GM21515 (cell line): Measurements from ENCODE around the gene INPP5F.
A peak's percentile ranks its signal among the peaks of the same experiment; 100 is the strongest.
"Not testable (repeated sequence)": the region's sequence is repeated elsewhere in the genome, so short reads cannot be mapped to it uniquely, and the experiment has no call there.

ENCODE experiments used
- ATAC-seq: cut with Tn5 transposase; IDR thresholded peaks from one replicate; pipeline ENCODE4 v1.9.1; 2021; ENCODE audit not compliant: unreplicated experiment

INPP5F gene

DNA sequence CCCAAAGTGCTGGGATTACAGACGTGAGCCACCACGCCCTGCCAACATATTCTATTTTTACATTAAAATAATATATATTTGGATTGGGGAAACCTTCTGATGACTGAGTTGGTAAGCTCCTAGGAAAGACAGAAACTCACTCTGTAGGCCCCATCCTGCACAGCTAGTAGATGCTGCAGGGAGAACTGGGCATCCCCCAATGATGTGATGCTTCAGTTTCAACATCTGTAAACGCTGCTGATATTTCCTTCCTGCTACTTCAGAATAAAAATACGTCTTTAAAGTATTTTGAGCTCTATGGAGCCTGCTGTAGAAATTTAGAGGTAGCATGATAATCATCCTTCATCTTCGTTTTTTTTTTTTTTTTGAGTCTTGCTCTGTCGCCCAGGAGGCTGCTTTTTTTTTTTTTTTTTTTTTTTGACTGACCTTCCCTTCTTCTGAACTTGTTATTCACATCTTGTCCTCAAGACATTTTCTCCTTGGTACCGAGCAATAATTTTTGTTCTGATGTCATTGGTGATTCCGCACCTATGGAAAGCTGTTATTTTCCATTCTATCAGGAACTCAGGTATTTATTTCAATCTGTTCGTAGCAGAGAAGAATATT is 21.8 kb upstream of the INPP5F start:
- peak; percentile 1 for ATAC-seq

DNA sequence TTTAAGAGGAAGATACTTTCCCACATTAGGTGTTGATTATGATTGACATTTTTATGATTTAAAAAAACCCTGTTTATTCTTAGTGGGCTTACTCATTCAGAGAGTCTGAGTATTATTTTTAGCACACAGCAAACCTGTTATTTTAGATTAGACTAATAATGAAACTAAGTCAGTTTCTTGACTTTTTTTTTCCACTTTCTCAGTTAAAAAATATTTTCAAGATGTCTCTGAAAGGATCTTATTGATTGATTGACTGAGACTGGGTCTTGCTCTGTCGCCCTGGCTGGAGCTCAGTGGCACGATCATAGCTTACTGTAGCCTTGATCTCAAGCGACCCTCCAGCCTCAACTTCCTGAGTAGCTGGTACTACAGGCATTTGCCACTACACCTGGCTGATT is 20.4 kb upstream of the INPP5F start:
- ATAC-seq, result peak; percentile 47

DNA sequence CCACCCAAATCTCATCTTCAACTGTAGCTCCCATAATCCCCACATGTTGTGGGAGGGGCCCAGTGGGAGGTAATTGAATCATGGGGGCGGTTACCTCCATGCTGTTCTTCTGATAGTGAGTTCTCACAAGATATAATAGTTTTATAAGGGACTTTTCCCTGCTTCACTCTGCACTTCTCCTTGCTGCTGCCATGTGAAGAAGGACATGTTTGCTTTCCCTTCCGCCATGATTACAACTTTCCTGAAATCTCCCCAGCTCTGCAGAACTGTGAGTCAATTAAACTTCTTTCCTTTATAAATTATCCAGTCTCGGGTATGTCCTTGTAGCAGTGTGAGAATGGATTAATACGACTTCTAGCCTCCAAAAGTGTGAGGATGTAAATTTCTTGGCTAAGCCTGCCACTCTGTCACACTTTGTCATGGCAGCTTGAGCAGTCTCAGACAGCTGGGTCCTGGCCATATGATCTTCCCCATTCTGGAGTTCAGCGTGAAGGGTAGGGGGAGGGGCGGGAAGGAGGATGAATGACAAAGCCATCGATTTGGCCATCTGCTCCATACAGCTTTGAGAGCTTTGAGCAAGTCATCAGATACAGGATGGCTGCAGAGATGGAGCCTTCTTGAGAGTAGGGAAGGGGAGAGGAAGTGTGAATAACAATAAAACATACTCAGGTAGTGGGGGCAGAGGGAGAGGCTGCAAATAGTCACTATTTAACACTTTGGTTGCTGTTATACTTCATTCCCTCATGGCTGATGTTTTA is 19.1 kb upstream of the INPP5F start:
- ATAC-seq, result no peak

DNA sequence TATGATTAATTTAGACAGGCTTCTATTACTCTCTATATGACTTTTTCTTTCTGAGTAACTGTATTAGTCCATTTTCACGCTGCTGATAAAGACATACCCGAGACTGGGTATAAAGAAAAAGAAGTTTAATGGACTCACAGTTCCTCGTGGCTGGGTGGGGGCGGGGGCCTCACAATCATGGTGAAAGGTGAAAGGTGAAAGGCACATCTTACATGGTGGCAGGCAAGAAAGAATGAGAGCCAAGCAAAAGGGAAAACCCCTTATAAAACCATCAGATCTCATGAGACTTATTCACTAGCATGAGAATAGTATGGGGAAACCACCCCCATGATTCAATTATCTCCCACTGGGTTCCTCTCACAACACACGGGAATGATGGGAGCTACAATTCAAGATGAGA is 18.5 kb upstream of the INPP5F start:
- ATAC-seq, result not testable (repeated sequence)

DNA sequence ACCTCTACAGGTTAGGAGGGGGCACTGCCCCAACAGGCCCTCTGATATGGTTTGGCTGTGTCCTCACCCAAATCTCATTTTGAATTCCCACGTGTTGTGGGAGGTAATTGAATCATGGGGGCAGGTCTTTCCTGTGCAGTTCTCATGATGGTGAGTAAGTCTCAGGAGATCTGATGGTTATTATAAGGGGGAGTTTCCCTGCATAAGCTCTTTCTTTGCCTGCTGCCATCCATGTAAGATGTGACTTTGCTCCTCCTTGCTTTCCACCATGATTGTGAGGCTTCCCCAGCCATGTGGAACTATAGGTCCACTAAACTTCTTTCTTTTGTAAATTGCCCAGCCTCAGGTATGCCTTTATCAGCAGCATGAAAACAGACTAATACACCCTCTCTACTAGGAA is 14.9 kb upstream of the INPP5F start:
- not testable (repeated sequence) for ATAC-seq

DNA sequence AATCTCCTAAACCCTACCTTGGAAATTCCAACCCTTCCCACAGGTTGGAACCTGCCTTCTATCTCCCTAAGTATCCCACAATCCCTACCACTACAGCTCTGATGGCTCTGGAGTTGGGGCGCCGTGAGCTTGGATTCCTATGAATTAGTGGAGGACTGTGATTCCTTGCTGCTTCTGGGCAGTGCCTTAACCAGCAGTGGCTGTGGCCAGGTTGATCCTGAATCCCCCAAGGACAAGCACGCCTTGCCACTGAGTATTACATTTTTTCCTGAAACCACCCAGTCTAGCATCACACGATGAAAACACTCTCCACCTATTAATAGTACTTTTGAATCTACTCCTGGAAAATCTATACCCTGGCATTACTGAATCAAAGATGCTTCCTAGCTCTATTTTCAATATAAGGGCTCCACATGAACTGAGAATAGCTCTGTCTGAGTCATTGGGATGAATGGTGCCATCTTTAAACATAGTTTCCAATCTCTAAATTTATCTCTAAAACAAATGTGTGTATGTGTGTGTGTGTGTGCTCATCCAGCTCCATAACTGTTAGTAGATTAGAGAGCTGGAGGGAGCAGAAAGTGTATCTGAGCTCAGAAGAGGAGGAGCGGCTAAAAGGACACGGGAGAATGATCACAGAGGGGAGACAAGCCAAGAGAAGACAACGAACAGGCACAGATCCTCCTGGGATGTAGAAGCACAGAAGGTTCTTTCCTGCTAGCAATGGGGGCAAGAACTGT is 11.9 kb upstream of the INPP5F start:
- ATAC-seq, result no peak

DNA sequence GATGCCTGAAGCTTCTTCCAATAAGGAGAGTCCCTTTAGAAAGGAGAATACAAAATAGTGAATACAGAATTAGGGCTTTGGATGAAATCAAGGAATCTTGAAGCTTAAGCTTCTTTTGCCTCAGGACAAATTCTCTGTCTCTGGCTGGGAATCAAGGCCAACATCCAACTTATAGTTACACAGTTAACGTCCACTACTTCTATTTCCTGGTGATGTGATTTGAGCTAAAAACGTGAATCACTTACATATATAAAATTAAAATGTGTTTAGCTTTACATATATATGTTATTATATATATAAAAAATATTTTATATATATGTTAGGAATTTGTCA is 11.4 kb upstream of the INPP5F start:
- no peak for ATAC-seq

DNA sequence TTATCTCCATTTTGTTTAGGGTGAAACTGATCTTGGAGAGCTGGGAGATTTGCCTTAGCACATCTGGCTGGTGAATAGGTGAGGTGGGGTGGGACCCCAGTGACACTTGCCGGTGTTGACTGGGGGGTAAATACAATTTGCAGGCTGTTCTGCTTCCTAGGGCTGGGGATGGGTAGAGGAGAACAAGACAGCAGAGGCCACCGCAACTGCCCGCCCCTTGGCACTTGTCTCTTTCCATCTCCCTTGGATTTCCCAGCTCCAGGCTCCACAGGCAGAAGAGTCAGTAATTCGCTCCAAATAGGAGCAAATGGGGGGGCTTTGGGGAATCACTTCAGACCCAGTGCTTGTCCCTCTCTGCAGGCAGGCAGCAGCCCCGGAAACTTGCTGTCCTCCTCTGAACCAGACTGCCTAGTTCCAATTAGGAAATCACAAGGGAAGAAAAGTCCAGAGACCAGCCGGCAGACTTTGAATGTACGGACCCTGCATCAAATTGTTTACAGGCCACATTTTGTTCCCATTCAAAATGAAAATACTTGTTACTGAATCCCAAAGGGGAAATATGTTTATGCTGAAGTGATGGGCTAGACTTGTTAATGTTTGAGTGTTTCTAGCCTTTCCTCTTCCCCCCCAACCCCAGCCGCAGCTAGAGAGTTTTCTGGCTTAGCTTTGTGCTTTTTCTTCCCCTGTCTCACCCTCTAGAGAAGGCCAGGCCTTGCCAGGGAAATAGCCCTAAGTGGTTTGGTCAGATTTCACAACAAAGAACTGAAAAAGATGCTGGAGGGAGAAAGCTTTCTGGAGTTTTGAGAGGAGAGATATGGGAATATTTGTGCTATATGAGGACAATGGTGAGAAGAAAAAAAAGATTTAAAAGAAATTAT is 10.0 kb upstream of the INPP5F start:
- no peak for ATAC-seq

DNA sequence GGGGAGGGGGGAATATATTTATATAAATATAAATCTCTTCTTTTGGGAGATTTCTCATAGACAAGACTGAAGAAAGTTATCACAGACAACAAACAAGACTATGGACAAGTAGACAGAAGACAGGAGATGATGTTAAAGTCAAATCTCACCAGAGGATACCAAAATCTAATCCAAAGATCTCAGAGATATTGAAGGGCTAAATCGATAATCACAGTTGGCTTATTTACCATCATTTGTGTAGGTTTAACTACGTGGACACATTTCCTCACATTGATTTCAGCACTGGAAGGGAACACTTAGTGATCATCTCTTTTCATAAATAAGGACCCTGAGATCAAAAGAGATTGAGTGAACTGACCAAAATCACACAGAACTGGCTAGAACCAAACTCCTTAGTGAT is 2.7 kb upstream of the INPP5F start:
- ATAC-seq, result no peak

DNA sequence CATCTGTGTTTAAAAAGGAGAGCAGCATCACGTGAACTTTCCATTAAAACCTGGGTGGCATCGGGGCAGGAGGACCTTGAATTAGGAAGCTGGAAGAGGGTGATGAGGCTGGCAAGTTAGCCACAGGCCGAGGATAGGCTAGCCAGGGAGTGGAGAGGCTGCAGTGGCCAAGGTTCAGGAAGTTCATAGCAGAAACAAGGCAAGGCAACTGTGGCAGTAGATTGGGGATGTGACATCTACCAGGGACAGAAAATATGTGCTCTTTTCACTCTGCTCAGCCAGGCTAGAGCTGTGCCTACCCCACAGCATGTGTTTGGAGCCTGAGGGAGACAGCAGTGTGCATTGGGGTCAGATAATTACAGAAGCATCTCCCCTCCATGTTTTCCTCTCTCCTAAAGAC is 2.2 kb upstream of the INPP5F start:
- no peak for ATAC-seq

DNA sequence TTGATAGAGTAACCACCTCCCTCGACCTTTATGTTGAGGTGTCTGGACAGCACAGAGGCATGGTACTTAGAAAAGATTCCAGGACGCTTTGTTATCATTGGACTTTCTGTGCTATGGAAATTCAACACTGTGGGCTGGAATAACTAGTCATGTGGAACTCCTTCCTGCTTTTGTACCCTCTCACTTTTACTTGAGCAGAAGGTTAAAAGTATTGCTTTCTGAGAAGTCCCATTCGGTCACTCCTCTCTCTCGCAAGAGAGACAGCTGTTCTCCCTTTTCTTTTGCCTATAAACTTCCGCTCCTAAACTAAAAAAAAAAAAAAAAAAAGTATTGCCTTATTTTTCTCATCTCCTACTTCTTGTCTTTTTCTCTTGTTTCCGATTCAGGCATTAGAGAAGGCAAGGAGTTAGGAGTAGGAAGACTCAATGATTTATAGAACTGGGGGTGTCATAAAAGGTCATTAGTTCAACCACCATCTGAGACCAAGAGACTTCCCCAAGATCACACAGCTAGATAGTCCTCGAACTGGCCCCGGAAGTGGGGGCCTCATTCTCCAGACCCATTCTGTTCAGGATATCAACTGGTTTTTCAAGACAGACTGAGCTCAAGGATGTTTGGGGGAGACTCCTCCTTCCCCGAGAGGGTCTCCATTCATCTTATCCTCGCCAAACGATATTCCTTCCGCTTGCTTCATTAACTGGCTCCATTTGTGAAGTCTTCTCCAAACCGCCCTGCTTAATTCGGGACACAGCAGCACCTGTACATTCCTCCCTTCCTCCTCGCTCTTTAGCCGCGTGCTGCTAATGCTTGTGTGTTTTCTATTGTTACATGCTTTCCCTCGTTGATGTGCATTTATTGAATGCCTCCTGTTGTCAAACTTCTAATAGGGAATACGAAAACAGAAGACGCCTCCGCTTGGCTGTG is 995 bp upstream of the INPP5F start:
- ATAC-seq, result no peak

DNA sequence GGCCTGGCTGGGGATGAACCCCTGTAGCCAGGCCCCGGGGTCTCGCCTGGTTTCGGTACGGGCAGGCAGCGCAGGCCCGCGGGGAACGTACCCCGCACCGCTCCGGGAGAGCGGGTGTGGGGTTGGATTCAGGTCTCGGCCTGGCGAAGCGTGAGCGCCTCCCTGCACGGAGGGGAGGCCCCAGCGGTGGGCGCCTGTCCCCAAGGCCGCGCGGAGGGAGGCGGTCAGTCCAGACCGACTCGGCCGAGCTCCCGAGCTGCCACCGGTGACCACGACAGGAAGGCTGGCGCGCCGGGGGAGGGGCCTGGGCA is 378 bp upstream of the INPP5F start:
- ATAC-seq, result no peak

DNA sequence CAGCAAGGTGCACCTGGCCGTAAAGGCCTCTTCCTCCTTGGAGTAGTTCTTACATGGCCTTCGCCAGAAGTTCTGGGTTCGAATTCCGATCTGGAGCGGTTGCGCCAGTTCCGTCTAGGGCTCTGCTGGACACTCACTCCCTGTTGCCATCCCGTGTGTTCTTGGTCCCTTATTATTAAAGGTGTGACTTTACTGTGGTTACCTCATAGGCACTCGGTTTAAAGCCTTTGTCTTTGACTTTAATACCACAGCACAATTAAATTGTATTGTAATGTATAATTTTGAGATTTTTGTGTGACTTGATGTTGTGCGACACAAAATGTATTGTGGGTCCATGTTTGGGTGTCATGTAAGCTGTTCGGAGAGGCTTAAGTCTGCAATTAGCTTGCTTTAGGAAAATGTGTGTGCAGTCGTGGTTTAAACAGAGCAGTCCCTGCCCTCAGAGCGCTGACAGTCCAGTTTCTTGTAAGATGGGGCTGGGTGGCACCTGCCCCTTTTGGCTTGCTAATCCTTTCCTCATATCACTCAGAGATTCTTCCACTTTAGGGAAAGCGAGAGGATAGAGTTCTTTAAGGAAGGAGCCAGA is 919 bp downstream of the INPP5F start:
- ATAC-seq, result no peak

DNA sequence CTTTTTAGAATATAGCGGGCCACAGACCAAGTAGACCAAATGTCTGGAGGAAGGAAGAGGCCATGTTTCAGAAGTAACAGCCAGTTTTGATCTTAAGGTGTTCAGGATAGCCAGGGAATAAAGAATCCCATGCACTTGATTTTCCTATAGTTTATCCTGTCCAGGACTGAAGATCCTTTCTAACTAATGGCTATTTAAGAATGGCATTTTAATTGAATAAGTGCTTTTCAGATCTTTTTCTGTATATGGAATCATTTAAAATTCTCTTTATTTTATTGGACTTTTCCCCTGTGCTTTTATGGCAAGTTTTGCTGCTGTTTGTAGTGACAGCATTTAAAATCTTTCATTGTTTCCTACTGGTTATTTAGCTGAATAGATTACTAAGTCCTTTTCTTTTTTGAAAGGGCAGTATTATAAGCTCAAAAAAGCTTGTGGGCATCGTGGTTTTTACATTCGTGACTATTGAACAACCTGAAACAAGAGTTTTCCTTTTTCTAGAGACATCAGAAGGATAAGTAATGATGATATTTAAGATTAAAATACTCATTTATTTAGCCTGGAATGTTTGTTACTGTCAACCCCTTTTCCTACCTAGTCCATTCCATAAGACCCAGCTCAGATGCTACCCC is 2.4 kb downstream of the INPP5F start:
- ATAC-seq, result no peak

DNA sequence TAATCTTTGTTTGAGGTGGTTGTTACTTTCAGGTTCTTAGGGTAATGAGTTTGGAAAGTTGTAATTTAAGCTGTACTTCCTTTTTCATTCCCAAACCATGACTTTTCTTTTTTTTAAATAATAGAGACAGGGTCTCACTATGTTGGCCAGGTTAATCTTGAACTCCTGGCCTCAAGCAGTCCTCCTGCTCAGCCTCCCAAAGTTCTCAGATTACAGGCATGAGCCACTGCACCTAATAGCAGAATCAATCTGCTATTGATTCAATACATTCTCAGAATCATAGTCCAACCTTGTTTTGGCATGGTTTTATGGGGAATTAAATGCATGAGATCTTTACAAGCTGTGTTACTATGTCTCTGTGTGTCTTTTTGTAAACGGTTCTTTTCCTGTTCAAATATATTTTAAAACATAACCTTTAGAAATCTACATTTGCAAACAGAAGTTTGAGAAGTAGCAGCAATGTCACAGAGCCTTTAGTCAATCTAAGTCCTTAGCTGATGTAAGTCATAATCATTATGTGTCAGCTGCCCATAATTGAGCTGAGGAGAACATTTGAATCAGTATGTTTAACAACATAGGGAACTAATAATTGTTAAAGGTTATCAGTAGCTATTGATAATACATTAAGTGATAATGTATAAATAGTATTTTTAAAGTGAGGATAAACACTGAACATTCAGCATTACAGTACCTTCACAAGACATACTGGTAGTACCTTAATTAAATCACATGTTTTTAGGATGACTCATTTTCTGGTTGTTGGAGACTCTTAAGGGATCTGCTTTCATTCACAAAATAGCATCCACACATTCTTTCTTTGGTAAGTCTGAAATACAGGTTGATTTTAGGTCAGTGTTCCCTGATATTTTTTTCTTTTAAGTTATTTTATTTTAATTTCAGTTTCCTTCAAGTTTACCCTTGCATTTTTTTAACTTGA is 8.8 kb downstream of the INPP5F start:
- no peak for ATAC-seq

DNA sequence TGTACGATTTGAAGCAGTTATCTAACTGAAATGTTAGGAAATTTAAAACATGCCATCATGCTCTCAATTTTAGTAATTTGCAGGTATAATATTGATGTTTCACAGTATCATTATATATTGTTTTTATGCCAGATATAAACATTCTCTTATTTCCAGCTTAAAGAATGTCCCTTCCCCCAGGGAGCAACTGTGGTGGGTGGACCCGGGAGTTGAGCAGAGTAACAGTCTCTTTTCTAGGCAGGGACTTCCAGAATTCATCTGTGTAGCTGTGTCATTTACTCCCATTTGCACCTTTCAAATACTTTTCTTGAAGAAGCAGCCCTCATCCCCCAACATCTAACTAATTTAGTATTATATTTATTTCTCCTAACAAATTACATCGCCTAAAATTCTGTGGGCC is 9.6 kb downstream of the INPP5F start:
- ATAC-seq, result no peak

DNA sequence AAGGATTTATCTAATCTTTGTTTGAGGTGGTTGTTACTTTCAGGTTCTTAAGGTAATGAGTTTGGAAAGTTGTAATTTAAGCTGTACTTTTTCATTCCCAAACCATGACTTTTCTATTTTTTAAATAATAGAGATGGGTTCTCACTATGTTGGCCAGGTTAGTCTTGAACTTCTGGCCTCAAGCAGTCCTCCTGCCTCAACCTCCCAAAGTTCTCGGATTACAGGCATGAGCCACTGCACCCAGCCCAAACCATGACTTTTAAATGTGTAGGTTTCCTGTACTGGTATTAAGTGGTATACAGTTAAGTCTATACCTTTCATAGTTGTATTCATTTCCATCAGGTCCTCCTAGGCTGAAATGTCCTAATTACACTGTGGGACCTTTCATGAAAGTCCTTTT is 10.4 kb downstream of the INPP5F start:
- ATAC-seq, result no peak

DNA sequence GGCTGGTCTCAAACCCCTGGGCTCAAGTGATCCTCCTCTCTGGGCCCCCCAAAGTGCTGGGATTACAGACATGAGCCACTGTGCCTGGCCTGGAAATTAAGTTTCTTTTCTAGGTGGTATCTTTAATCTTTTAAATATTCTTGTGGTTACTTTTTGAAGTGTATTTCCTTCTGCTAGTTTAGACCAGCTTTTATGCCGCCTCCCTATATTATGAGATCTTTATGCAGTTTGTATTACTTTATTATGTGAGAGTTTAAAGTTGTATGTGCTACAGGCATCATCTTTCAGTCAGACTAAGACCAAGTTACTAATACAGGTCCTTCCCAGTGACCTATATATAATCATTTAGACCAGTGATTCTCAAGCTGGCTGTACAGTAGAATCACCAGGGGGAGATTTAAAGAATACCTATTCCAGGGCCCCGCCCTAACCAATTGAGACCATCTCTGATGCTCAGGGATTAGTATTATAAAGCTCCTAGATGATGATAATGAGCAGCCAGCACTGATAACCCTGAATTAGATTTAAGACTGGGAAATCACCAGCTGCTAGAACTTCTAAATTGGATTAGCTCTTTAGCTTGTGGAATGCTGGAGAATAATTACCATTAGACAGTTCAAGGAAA is 11.3 kb downstream of the INPP5F start:
- ATAC-seq, result no peak
